Caki2 (cell line): ENCODE results near the gene ORMDL3. TPM values are rescaled to one million over a fixed set of nuclear protein-coding genes. Genes with fewer than 3 reads are reported as not detected.
A peak's percentile ranks its signal among the peaks of the same experiment; 100 is the strongest.
"Not testable (repeated sequence)": the region's sequence is repeated elsewhere in the genome, so short reads cannot be mapped to it uniquely, and the experiment has no call there.

Experiments
- DNase-seq: peaks from one replicate; pipeline ENCODE4 v3.0.0-alpha.2; 2015; ENCODE audit warnings: low read depth
- in situ Hi-C: cut with HindIII; loops from 2 replicates; pipeline ENCODE4 v1.10.0; 2016; ENCODE audit warnings: low sequenced_read_pairs, low pct_unique_long_range_greater_than_20kb, mixed read lengths
- total RNA-seq: library from RNA; depleted of rRNA; stranded (reverse); fragments of >200 nt; shearing (Covaris generic); gene quantifications from 2 replicates; pipeline ENCODE4 v1.2.3, GENCODE V29; 2014; ENCODE audit warnings: low replicate concordance; rRNA removed

The ORMDL3 gene
- total RNA-seq, 1 experiment from 2014 or later, result 41.3 TPM

DNA sequence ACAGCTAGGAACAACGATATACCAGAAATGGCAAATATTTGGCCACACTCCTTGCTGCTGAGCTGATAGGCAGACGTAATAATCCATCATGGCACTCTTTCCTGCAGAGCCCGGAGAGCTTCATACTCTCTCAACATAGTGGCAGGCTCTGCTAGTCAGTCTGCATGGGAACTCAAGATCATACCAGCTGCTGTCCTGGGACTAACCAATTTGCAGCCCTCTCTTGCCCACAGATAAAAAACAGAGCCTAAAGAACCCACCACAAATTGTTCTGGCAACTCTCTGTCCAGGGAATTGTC, 22.5 kb downstream of the ORMDL3 start:
- no peak for DNase-seq
- in situ Hi-C loops, result no loop called here

DNA sequence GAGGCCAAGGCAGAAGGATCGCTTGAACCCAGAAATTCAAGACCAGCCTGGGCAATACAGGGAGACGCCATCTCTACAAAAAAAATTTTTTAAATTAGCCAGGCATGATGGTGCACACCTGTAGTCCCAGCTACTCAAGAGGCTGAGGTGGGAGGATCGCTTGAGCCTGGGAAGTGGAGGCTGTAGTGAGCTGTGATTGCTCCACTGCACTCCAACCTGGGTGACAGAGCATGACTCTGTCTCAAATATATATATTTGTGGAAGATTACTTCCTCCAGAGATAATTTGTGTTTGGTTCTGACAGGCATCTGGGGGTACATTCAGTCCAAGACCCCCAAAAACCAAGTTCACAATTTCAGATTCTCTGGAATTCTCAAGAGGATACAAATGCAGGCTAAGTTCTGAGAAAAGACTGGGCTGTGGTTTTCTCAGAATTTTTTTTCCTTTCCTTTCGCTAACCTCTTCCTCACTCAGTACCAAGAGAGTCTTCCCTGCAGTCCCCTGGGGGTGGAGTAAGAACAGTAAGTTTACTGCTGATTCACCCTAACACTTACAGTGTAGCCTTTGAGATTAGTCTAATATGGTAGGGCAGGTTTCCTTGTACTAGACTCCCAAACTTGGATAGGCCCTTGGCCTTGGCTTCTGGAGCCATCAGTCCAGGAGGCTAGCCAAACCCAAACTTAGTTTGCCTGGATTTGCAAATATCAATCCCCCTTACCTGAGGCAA, 24.1 kb downstream of the ORMDL3 start:
- in situ Hi-C loops, result no loop called here
- no peak for DNase-seq

DNA sequence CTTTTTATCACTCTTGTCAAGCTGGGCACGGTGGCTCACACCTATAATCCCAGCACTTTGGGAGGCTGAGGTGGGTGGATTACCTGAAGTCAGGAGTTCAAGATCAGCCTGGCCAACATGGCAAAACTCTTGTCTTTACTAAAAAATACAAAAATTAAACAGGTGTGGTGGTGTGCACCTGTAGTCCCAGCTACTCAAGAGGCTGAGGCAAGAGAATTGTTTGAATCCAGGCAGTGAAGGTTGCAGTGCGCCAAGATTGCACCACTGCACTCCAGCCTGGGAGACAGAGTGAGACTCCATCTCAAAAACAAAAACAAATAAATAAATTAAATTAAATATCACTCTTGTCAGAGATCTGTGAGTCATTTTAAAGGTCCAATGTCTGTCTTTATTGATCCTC, 25.4 kb downstream of the ORMDL3 start:
- in situ Hi-C loops, DNase-seq: not testable (repeated sequence)

DNA sequence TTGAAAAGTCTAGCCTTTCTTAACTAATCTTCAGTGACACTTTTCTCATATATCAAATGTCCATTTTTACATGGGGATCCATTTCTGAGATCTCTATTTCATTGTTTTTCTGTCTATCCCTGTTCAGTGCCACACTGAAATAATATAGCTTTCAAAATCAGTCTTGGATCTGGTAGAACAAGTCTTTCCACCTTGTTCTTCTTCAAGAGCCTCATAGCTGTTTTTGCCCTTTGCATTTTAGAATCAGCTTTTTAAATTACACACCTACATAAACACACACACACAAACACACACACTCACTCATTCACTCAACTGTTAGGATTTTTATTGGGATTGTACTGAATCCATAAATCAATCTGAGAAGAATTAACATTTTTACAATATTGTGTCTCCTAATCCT, 28.2 kb downstream of the ORMDL3 start:
- in situ Hi-C loops, result no loop called here
- no peak for DNase-seq

DNA sequence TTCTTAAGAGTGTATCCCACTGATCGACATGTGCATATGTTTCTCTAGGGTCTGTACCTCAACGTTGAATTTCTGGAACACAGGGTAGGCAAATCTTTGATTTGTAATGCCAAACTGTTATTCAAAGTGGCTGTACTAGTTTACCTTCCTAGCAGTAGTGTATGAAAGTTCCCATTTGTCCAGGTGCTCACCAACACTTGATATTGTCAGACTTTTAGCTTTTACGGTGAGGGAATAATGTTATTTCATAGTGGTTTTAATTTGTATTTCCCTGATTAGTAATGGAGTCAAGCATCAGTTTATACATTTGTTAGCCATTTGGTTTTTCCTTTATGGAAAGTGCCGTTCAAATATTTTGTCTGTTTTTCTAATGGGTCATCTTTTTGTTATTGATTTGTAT, 29.3 kb downstream of the ORMDL3 start:
- in situ Hi-C loops, result no loop called here
- no peak for DNase-seq

DNA sequence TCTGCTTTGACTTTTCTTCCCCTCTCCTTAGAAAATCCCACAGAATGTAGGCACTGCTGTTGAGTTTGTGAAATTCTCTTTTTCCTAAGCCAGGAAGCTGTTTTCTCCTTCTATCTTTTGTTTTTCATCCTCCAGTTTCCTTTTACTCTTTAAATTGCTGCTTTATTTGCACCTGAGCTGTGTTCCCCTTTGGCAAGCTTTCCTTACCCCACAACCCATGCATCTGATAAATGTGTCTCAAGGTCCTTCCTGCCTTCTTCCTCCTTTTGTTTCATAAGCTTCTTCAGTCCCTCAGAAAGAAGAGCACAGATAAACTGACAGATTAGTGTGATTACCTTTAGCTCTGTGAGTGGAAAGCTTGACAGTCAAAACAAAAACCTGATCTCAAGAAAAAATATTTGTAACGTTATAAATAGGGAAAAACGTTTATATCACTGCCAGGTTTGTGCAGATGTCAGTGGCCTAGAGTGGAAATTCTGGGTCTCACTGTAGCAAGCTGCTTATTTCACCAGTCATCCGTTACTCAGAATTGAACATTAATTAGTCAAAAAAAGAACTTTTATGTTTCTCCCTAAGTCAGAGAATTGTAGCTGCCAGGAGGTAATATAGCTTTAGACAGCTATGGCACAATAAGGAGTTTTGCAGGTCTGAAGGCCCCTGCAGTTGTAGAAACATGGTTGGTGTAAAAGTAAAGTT, 32.6 kb downstream of the ORMDL3 start:
- in situ Hi-C loops, result no loop called here
- DNase-seq, result no peak

DNA sequence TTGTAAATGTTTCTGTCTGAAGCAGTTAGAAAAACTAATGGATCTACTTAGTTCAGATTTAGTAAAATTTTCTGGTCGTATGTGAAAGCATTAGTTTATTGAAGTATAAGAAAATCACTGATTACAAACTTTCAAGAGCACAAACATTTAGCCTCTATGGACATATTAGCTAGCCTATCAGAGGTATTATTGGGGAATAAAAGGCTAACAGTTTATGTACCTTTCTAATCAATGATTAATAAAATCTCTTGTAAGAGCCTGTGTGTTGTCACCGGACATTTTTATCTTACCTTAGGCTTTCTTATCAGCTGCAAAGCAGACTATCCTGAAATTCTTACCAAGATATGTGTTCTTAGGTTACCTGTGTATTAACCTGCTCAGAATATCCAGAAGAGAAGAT, 38.2 kb downstream of the ORMDL3 start:
- no peak for DNase-seq
- in situ Hi-C loops, result no loop called here

DNA sequence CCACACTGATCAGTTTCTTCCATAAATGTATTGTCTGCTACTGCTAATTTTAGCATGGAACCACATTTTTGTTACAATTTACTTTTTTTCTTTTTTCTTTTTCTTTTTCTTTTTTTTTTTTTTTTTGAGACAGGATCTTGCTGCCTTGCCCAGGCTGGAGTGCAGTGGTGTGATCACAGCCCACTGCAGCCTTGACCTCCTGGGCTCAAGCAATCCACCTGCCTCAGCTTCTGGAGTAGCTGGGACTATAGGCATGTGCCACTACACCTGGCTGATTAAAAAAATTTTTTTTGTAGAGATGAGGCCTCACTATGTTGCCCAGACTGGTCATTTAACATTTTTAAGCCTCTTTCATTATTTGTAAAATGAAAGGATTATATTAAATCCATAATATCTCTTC, 40.3 kb downstream of the ORMDL3 start:
- in situ Hi-C loops, result no loop called here
- no peak for DNase-seq

DNA sequence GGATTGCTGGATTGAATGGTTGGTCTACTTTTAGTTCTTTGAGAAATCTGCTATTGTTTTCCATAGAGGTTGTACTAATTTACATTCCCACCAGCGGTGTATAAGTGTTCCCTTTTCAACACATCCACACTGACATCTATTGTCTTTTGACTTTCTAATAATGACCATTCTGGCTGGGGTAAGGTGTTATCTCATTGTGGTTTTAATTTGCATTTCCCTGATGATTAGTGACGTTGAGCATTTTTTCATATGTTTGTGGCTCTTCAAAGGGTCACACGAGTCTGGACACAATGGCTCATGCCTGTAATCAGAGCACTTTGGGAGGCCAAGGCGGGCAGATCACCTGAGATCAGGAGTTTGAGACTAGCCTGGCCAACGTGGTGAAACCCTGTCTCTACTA, 41.3 kb downstream of the ORMDL3 start:
- in situ Hi-C loops, DNase-seq: not testable (repeated sequence)

DNA sequence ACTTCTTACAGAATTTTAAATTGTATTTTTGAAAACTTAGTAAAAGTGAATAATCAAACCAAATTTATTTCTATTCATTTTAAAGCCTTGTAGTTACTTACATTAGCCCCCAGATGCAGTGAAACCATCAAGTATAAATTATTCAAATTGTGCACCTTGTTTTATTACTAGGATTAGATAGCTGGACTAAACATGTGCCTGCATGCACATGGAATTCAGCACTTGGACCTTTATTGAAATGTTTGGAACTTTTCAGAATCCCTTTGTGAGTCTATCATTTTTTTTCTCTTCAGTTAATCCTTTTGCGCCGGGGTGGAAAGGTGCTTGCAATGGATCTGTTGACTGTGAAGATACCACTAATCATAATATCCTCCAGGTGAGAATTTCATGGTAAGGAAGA, 54.6 kb downstream of the ORMDL3 start:
- DNase-seq, result peak; percentile 29
- in situ Hi-C loops, result no loop called here

DNA sequence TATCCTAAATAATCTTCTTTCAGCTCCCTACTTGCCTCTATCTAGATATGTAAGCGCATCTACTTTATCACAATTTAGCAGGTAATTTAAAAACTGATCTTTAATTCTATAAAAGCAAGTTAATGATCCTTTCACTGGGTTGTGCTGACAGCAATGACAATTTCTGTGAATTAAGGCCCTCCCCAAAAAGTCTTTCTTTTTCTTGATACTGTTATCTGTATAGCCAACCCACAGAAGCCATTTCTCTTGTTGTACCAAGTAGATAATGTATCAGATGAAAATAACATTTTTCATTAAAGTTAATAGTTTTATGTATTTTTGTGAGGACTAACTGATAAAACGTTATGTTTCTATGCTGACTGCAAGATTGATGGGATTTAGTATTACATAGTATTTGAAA, 55.6 kb downstream of the ORMDL3 start:
- DNase-seq, result no peak
- in situ Hi-C loops, result no loop called here

Other genes starting within 250 kb of the ORMDL3 start
- 5.4 and 13.1 TPM in 2 replicates for gene PGAP3, start 239.5 kb downstream of the ORMDL3 start, total RNA-seq
- gene ERBB2, start 227.5 kb downstream of the ORMDL3 start, total RNA-seq, result 46.1 and 51.1 TPM in 2 replicates
- 61.8 and 63.2 TPM in 2 replicates for gene MIEN1, start 197.1 kb downstream of the ORMDL3 start, total RNA-seq
- gene GRB7, start 189.7 kb downstream of the ORMDL3 start, total RNA-seq, result 28.3 and 29.4 TPM in 2 replicates
- not detected in 2 replicates for gene IKZF3, start 63.3 kb downstream of the ORMDL3 start, total RNA-seq
- not detected in 2 replicates for gene ZPBP2, start 59.4 kb downstream of the ORMDL3 start, total RNA-seq
- 0.06 and 0.41 TPM in 2 replicates for gene GSDMB, start 9.0 kb downstream of the ORMDL3 start, total RNA-seq
- not detected in 2 replicates for gene LRRC3C, start 131 bp upstream of the ORMDL3 start, total RNA-seq
- gene GSDMA, start 35.4 kb upstream of the ORMDL3 start, total RNA-seq, result not detected in 2 replicates
- gene PSMD3, start 53.2 kb upstream of the ORMDL3 start, total RNA-seq, result 170 and 200 TPM in 2 replicates
- not detected in 2 replicates for gene CSF3, start 87.8 kb upstream of the ORMDL3 start, total RNA-seq
- gene MED24, start 126.8 kb upstream of the ORMDL3 start, total RNA-seq, result 36.7 and 97.2 TPM in 2 replicates
- gene THRA, start 135.4 kb upstream of the ORMDL3 start, total RNA-seq, result 9.1 and 16.4 TPM in 2 replicates
- gene NR1D1, start 173.0 kb upstream of the ORMDL3 start, total RNA-seq, result 1.1 and 1.6 TPM in 2 replicates
- gene MSL1, start 194.4 kb upstream of the ORMDL3 start, total RNA-seq, result 32.3 and 42.7 TPM in 2 replicates
- 27.5 and 37.9 TPM in 2 replicates for gene CASC3, start 212.9 kb upstream of the ORMDL3 start, total RNA-seq
- gene RAPGEFL1, start 249.9 kb upstream of the ORMDL3 start, total RNA-seq, result 1.7 and 5.9 TPM in 2 replicates